AG10803 (cell line): ENCODE measurements around the gene LPP.

Experiments
- DNase-seq: peaks from one replicate; pipeline ENCODE4 v3.0.0; 2010; ENCODE audit warnings: low read depth
- H3K4me3 ChIP-seq: 2 replicates; pipeline ENCODE4 v1.5.1; 2011; ENCODE audit warnings: mild to moderate bottlenecking, low read length, control low read depth
- CTCF ChIP-seq: conservative IDR thresholded peaks from 2 replicates; pipeline ENCODE4 v1.5.1; 2011; ENCODE audit warnings: mild to moderate bottlenecking, low read length, control low read depth, inconsistent platforms

Gene LPP

GRCh38 chr3:188848947-188849346 is 695.0 kb downstream of the LPP start:
- no peak for DNase-seq
- H3K4me3 ChIP-seq = no peak overlapping the region
- no peak for TF ChIP-seq CTCF

GRCh38 chr3:188853856-188854771 is 700.2 kb downstream of the LPP start:
- peak; percentile 92 for DNase-seq
- TF ChIP-seq CTCF = no peak
- H3K4me3 ChIP-seq = no peak overlapping the region; the same call in 1 of the 2 replicates

- TF ChIP-seq CTCF = no peak
- H3K4me3 ChIP-seq = no peak overlapping the region
- DNase-seq = peak; percentile 56
These were observed 700.8 kb downstream of the LPP start for GRCh38 chr3:188854772-188855149.

- TF ChIP-seq CTCF = no peak
- no peak overlapping the region for H3K4me3 ChIP-seq
- no peak for DNase-seq
These were observed 701.7 kb downstream of the LPP start for GRCh38 chr3:188855675-188856074.

GRCh38 chr3:188860147-188860546 is 706.2 kb downstream of the LPP start:
- no peak for TF ChIP-seq CTCF
- peak; percentile 13 for DNase-seq
- no peak overlapping the region for H3K4me3 ChIP-seq

- no peak overlapping the region for H3K4me3 ChIP-seq
- DNase-seq = peak; percentile 23
- no peak for TF ChIP-seq CTCF
These were observed 708.1 kb downstream of the LPP start for GRCh38 chr3:188861842-188862744.
